ENCODE data around the gene GPATCH8.

GRCh38 chr17:44493339-44493738 is 9.9 kb downstream of the GPATCH8 start:
- TF ChIP-seq, protein P1, sequence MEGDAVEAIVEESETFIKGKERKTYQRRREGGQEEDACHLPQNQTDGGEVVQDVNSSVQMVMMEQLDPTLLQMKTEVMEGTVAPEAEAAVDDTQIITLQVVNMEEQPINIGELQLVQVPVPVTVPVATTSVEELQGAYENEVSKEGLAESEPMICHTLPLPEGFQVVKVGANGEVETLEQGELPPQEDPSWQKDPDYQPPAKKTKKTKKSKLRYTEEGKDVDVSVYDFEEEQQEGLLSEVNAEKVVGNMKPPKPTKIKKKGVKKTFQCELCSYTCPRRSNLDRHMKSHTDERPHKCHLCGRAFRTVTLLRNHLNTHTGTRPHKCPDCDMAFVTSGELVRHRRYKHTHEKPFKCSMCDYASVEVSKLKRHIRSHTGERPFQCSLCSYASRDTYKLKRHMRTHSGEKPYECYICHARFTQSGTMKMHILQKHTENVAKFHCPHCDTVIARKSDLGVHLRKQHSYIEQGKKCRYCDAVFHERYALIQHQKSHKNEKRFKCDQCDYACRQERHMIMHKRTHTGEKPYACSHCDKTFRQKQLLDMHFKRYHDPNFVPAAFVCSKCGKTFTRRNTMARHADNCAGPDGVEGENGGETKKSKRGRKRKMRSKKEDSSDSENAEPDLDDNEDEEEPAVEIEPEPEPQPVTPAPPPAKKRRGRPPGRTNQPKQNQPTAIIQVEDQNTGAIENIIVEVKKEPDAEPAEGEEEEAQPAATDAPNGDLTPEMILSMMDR (conservative IDR thresholded peaks at IDR 0.05 in 1 of 2, IDR thresholded peaks at IDR 0.05 in 1 of 2; ENCODE audit: extremely low read depth in 1 of 2, insufficient read depth in 1 of 2, low read depth in 1 of 2, low read length in 2 of 2): no peak
- no peak for TF ChIP-seq EZH2 (IDR thresholded peaks at IDR 0.05; ENCODE audit: borderline replicate concordance, low read length)

Measured in mammary epithelial cell (primary cell).